ENCODE results near the gene MYH15.

MYH15 gene

GRCh38 chr3:108516881-108517280 is 6.5 kb upstream of the MYH15 start:
- Mint-ChIP-seq H3K27ac (no peak overlapping the region), H3K27me3 (ENCODE audit: low read depth, poor library complexity) (no peaks in the 10 kb centered on the region), H3K36me3 (ENCODE audit: low read depth) (no peaks in the 10 kb centered on the region), H3K4me3 (no peak overlapping the region), H3K4me1 (no peaks in the 10 kb centered on the region), H3K9me3 (no peaks in the 10 kb centered on the region)
- no peak for TF ChIP-seq CTCF (IDR thresholded peaks at IDR 0.05)
- DNase-seq = no peak

GRCh38 chr3:108513961-108514360 is 3.6 kb upstream of the MYH15 start:
- no peak for DNase-seq
- H3K9me3 Mint-ChIP-seq = no peaks in the 10 kb centered on the region
- H3K27ac Mint-ChIP-seq = no peak overlapping the region
- no peaks in the 10 kb centered on the region for H3K36me3 Mint-ChIP-seq (ENCODE audit: low read depth)
- H3K4me3 Mint-ChIP-seq = no peak overlapping the region
- no peak for TF ChIP-seq CTCF (IDR thresholded peaks at IDR 0.05)
- H3K4me1 Mint-ChIP-seq = no peaks in the 10 kb centered on the region
- peaks cover 4% of the 10 kb centered on the region for H3K27me3 Mint-ChIP-seq (ENCODE audit: low read depth, poor library complexity)

- Mint-ChIP-seq H3K36me3 (ENCODE audit: low read depth) (no peaks in the 10 kb centered on the region), H3K9me3 (no peaks in the 10 kb centered on the region), H3K27me3 (ENCODE audit: low read depth, poor library complexity) (peaks cover 4% of the 10 kb centered on the region), H3K27ac (no peak overlapping the region), H3K4me1 (no peaks in the 10 kb centered on the region), H3K4me3 (no peak overlapping the region)
- no peak for DNase-seq
- no peak for TF ChIP-seq CTCF (IDR thresholded peaks at IDR 0.05)
Measured at GRCh38 chr3:108512671-108513070, 2.3 kb upstream of the MYH15 start.

- TF ChIP-seq CTCF (IDR thresholded peaks at IDR 0.05) = no peak
Measured at GRCh38 chr3:108511490-108511889, 1.1 kb upstream of the MYH15 start.

GRCh38 chr3:108511055-108511454 is 659 bp upstream of the MYH15 start:
- no peak for TF ChIP-seq CTCF (IDR thresholded peaks at IDR 0.05)
- H3K36me3 Mint-ChIP-seq (ENCODE audit: low read depth) = no peaks in the 10 kb centered on the region
- peak overlapping the region; percentile 9 for H3K27ac Mint-ChIP-seq
- DNase-seq = no peak
- peaks cover 4% of the 10 kb centered on the region for H3K27me3 Mint-ChIP-seq (ENCODE audit: low read depth, poor library complexity)
- H3K9me3 Mint-ChIP-seq = no peaks in the 10 kb centered on the region
- no peak overlapping the region for H3K4me3 Mint-ChIP-seq
- H3K4me1 Mint-ChIP-seq = no peaks in the 10 kb centered on the region

More at GRCh38 chr3:108511490-108511889, 1.1 kb upstream of the MYH15 start:
- Mint-ChIP-seq H3K27ac (no peak overlapping the region), H3K36me3 (ENCODE audit: low read depth) (no peaks in the 10 kb centered on the region), H3K4me3 (no peak overlapping the region), H3K9me3 (no peaks in the 10 kb centered on the region), H3K4me1 (no peaks in the 10 kb centered on the region), H3K27me3 (ENCODE audit: low read depth, poor library complexity) (peaks cover 4% of the 10 kb centered on the region)
- no peak for DNase-seq

- Mint-ChIP-seq H3K4me3 (no peak overlapping the region), H3K27me3 (ENCODE audit: low read depth, poor library complexity) (peaks cover 4% of the 10 kb centered on the region), H3K4me1 (no peaks in the 10 kb centered on the region), H3K9me3 (no peaks in the 10 kb centered on the region), H3K36me3 (ENCODE audit: low read depth) (no peaks in the 10 kb centered on the region), H3K27ac (no peak overlapping the region)
- DNase-seq = no peak
- no peak for TF ChIP-seq CTCF (IDR thresholded peaks at IDR 0.05)
Measured at GRCh38 chr3:108509871-108510270, 525 bp downstream of the MYH15 start.
